ENCODE data around the gene SLC30A1. TPM values are rescaled to one million over a fixed set of nuclear protein-coding genes. Genes with fewer than 3 reads are reported as not detected.

Gene SLC30A1
- total RNA-seq, 4 donors from 2014 or later, result 12.8 to 44.7 (median 19.1) TPM

- H3K9me3 ChIP-seq, result no peaks in the 10 kb centered on the region
These were observed 4.3 kb upstream of the SLC30A1 start for GRCh38 chr1:211583011-211583992.

GRCh38 chr1:211581526-211581925 is 2.6 kb upstream of the SLC30A1 start:
- Histone ChIP-seq H3K9me3 (no peaks in the 10 kb centered on the region), H3K27me3 (no peaks in the 10 kb centered on the region), H3K4me3 (no peak overlapping the region), H3K36me3 (no peaks in the 10 kb centered on the region), H3K27ac (peak overlapping the region; percentile 85 to 89), H3K4me1 (no peaks in the 10 kb centered on the region)
- TF ChIP-seq CTCF (IDR thresholded peaks at IDR 0.05) (no peak), POLR2A (IDR thresholded peaks at IDR 0.05) (no peak)
- peak; percentile 45 to 49 for DNase-seq
- intact Hi-C loops (cut with DNase I; ENCODE audit: low total_unique reads), result no loop called here

More at GRCh38 chr1:211583011-211583992, 4.3 kb upstream of the SLC30A1 start:
- Histone ChIP-seq H3K27ac (peak overlapping the region; percentile 85 to 89), H3K27me3 (no peaks in the 10 kb centered on the region), H3K36me3 (no peaks in the 10 kb centered on the region), H3K4me1 (no peaks in the 10 kb centered on the region), H3K4me3 (no peak overlapping the region)
- intact Hi-C loops (cut with DNase I; ENCODE audit: low total_unique reads), result no loop called here
- DNase-seq, result no peak
- TF ChIP-seq POLR2A (IDR thresholded peaks at IDR 0.05) (no peak), CTCF (IDR thresholded peaks at IDR 0.05) (no peak)

GRCh38 chr1:211580303-211580687 is 1.3 kb upstream of the SLC30A1 start:
- TF ChIP-seq CTCF (IDR thresholded peaks at IDR 0.05) (no peak), POLR2A (IDR thresholded peaks at IDR 0.05) (no peak)
- Histone ChIP-seq H3K4me1 (no peaks in the 10 kb centered on the region), H3K27ac (peak overlapping the region; percentile 85 to 89), H3K27me3 (no peaks in the 10 kb centered on the region), H3K36me3 (no peaks in the 10 kb centered on the region), H3K9me3 (no peaks in the 10 kb centered on the region), H3K4me3 (no peak overlapping the region)
- DNase-seq, result no peak
- intact Hi-C loops (cut with DNase I; ENCODE audit: low total_unique reads), result no loop called here

- no peak for TF ChIP-seq POLR2A (IDR thresholded peaks at IDR 0.05)
- TF ChIP-seq CTCF (IDR thresholded peaks at IDR 0.05), result no peak
- H3K9me3 ChIP-seq, result no peaks in the 10 kb centered on the region
- DNase-seq, result peak in 1 of 2 donors; percentile 80
- intact Hi-C loops (cut with DNase I; ENCODE audit: low total_unique reads), result loop anchor here (10.0 kb wide), 1 partner anchor 75 kb away; no protein-coding TSS in a partner anchor
- H3K4me1 ChIP-seq, result no peaks in the 10 kb centered on the region
- peak overlapping the region; percentile 59 to 97 for H3K4me3 ChIP-seq
- no peaks in the 10 kb centered on the region for H3K36me3 ChIP-seq
- H3K27me3 ChIP-seq, result no peaks in the 10 kb centered on the region
- peak overlapping the region; percentile 85 to 89 for H3K27ac ChIP-seq
These were observed 710 bp upstream of the SLC30A1 start for GRCh38 chr1:211579440-211580302.

All from uterus (tissue), 4 donors.